MM.1S (cell line): ENCODE results near the gene NOX5.

Experiments
- CTCF ChIP-seq: fragments of 300-600 bp; sonication (generic); IDR thresholded peaks from 2 replicates; pipeline ENCODE4 v1.5.1; 2016; ENCODE audit warnings: antibody characterized with exemption, low read length, mixed read lengths
- EZH2phosphoT487 ChIP-seq: fragments of 300-600 bp; sonication (generic); IDR thresholded peaks from 2 replicates; pipeline ENCODE4 v1.6.1; 2018; ENCODE audit warnings: antibody characterized with exemption, low read length

DNA sequence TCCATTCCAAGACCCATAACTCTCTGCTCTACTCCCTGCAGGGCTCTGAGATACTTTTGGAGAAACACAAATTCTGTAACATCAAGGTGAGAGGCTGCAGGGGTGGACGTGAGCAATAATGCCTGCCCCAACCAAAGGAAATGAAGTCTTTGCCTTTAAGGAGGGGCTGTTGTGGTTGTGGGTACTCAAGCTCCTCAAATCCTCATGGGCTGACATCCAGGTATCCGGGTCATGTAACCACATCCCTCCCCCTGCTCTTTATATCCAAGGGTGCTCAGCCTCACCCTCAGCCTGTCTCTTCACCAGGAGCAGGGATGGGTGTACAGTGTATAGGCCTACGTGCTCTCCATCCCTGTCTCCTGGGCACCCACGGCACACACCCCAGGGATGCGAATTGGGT is 32.3 kb downstream of the NOX5 start:
- no peak for TF ChIP-seq CTCF
- no peak for TF ChIP-seq EZH2phosphoT487
